Measurements from ENCODE around the gene PTPRD.

The PTPRD gene

GRCh38 chr9:8643896-8644295 lies 1968.9 kb downstream of the PTPRD start:
- DNase-seq (ENCODE audit: low spot score): no peak

DNA sequence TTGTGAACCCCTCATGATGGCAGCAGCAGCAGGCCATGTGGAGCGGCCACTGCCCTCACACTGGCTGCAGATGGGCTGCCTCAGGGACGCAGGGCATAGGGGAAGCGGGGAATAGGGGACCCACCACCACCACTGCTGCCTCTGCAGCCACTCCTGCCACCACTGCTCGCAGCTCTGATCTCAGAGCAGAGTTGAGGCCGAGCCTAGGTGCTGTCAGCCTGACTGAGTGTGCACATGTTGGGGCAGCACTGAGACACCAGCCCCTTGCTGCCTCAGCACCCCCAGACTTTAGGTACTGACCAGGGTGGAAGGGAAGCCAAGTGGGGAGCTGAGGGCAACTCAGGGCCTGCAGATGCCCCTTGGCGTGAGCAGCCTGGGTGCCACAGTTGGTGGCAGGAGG lies 1969.3 kb downstream of the PTPRD start:
- no peak for DNase-seq (ENCODE audit: low spot score)

DNA sequence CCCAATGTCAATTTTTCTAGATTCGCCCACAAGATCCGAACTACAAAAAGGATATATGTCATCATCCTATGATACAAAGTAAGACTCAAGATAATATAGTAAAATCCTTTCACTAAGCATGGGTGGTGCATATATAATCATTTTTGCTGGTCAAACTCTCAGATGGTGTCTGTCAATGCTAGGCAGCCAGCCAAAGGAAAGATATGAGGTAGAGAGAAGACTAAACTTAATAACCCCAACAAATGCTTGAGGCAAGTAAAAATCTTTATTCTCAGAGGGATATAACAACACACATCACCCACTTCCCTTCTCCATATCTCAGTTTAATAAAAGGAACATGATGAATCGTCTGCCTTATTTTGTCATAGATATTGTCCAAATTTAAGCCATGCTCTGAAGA lies 1972.0 kb downstream of the PTPRD start:
- no peak for DNase-seq (ENCODE audit: low spot score)

DNA sequence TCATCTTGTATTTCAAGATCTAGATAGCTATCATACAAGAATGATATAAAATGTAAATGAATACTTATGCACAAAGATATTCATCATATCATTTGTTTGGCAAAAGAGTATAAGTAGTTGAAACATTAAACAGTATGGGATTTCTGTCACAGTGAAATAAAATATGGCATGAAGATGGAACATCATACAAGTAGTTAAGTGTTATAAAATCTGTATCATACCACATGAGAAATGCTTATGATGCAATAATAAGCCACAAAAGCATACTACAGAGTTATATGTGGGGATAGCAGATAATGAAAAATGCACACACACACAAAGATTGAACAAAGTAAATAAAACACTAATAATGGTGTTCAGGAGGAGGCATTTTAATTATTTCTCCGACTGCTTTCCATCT lies 1975.2 kb downstream of the PTPRD start:
- no peak for DNase-seq (ENCODE audit: low spot score)

DNA sequence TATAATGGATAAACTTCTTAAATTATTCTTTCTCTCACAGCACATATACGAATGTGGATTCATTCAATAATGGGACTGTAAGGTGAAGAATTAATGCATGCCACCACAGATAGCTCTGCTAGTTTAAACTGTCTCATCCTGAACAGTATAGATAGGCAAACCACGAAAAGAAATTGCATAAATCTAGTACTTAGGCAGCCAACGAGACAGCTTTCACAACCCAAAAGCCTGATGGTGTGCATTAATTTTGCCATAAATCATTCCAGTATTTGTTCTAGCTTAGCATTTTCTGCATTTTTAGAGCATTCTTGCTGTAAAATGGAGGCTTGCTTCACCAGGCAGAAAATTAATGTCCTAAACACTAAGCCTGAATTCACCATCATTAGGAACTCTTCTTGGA lies 1979.0 kb downstream of the PTPRD start:
- no peak for DNase-seq (ENCODE audit: low spot score)

- DNase-seq (ENCODE audit: low spot score): no peak
Measured at GRCh38 chr9:8632493-8632892, 1980.3 kb downstream of the PTPRD start.

DNA sequence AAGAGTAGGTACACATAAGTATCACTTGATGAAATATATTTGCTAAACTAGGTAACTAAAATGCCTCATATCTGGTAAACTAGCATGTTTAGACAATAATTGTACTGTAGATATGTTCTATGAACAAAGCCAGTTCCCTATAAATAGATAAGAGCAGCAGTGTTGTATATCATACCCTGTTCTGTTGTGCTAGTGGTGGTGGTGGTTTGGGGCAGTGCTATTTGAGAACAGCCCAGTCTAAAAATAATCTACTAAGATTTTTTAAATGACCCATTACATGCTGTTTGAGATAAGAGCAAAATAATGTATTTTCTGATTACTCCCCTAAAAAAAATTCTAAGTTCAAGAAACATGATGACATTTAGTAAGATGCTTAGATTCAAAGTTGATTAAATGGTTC lies 1984.0 kb downstream of the PTPRD start:
- DNase-seq (ENCODE audit: low spot score): no peak

DNA sequence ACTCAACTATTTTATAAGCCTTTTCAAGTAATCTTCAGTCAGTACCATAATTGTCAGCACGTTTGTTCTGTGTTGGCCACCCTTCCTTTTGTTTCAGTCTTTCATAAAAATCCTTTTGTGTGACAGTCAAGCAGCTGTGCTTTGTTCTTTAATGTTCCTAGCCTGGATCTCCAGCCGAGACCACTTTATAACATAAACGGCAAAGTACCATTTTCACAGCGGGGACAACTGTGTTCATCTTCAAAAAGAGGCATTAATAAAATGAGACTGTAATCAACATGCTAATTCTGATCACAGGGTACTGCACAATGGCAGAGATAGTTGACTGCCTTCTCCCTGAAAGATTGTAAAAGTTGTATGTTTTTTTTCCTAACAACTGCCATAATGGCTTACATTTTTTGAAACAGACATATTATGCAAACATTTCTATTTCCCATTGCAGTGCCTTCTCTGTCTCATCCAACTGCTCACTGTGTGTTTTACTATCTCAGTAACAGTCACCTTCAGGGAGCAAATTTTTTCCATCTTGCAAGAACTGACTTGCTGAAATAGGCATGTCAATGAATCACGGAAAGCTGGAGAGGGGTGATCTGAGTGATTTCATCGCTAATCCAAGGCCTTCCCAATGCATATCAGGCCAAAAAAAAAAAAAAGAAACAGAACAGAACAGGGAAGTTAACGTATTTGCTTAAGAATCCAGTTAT lies 1984.7 kb downstream of the PTPRD start:
- DNase-seq (ENCODE audit: low spot score): no peak

DNA sequence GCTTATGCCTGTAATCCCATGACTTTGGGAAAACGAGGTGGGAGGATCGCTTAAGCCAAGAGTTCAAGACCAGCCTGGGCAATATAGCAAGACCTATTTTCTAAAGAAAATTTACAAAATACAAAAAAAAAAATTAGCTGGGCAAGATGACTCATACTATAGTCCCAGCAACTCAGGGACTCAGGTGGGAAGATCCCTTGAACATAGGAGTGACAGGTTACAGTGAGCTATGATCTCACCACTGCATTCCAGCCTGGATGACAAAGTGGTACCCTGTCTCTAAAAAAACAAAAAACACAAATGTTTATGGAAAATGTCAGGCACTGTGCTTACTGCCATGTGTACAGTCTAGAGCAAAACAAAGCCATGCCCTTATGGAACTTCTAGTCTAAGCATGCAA lies 1989.9 kb downstream of the PTPRD start:
- no peak for DNase-seq (ENCODE audit: low spot score)

GRCh38 chr9:8622222-8622802 lies 1990.5 kb downstream of the PTPRD start:
- no peak for DNase-seq (ENCODE audit: low spot score)

GRCh38 chr9:8621416-8621815 lies 1991.4 kb downstream of the PTPRD start:
- DNase-seq (ENCODE audit: low spot score): no peak

- DNase-seq (ENCODE audit: low spot score): no peak
Measured at GRCh38 chr9:8616414-8616813, 1996.4 kb downstream of the PTPRD start.

DNA sequence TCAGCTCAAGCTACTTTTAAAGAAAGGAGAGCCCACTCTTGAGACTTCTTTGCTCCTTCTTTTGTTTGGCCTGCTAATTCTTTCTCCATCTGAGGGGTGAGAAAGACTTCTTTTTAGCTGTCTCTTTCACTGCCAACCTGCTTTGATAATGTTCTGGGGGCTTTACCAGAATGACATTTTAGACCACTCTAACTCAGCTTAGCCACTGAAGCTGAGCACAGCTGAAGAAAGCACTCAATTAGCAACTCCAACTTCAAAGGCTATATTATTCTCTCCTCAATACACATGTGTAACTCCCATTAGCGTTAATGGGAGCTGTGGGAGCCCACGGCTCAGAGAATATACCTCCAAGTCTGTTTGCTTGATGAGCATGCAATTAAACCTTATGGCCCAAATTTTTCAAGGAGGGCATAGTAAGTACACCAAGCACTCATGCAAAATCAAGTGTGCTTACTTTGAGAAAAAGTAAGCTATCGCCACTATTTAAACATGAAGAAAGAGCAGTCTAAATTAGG lies 1997.8 kb downstream of the PTPRD start:
- DNase-seq (ENCODE audit: low spot score): no peak

- no peak for DNase-seq (ENCODE audit: low spot score)
Measured at GRCh38 chr9:8613346-8613825, 1999.4 kb downstream of the PTPRD start.

GRCh38 chr9:8611153-8611552 lies 2001.6 kb downstream of the PTPRD start:
- DNase-seq (ENCODE audit: low spot score): no peak

DNA sequence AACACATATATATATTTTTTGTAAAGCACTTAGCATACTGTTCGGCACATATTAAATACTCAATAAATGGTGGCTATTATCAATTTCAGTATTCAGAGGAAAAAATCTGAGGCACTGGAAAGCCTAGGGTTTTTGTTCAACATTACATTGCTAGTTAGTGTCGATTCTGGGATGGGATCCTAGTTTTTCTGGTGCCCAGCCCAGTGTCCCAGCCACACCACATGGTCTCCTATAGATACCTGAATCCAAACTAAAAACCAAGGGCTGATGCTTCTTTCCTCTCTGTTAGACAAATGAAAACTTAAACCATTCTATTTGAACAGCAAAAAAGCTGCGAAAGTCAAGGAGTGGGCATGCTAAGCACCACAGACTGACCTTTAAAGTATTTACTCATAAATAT lies 2002.5 kb downstream of the PTPRD start:
- DNase-seq (ENCODE audit: low spot score): no peak

- no peak for DNase-seq (ENCODE audit: low spot score)
Measured at GRCh38 chr9:8605096-8605495, 2007.7 kb downstream of the PTPRD start.

DNA sequence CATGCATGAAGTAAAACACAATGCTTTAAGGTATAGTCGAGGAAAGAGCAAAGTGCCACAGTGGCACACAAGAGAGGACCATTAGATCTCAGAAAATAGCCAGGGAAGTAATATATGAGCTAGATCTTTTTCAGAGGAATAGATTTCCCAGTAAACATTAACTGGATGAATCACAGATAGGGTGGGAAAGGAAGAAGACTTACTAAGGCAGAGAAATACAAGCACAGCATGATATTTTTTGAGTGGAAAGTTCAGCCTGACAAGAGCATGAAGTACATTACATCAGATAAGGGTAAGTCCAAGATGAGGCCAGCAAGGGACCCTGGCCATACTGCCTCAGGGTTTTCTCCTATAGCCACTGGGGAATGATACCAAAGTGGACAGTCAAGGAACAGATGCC lies 2008.6 kb downstream of the PTPRD start:
- no peak for DNase-seq (ENCODE audit: low spot score)

DNA sequence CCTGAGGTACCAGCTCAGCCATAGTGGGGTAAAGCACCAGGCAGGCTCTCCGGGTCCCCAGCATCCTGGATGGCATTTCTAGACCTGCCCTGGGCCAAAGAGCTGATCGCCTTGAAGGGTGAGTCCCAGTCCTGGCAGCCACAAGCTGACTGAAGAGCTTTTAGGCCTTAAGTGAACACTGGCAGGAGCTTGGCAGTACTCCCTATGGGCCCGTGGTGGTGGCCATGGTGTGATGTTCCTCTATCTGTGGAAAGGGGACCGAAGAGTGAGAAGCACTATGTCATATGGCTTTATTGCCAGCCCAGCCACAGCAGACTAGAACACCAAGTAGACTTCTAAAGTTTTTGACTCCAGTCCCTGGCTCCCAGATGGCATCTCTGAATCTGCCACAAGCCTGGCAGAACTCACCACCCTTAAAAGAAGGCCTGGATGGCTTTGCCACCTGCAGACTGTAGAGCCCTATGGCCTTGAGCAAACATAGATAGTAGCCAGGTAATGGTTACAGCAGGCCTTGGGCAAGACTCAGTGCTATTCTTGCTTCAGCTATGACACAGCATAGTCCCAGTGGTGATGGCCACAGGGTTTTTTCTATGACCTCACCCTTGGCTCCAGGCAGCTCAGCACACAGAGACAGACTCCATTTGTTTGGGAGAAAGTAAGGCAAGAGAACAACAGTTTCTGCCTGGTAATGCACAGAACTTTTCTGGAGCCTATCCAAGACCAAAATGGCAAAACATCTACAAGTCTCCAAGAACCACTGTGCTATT lies 2011.7 kb downstream of the PTPRD start:
- no peak for DNase-seq (ENCODE audit: low spot score)

DNA sequence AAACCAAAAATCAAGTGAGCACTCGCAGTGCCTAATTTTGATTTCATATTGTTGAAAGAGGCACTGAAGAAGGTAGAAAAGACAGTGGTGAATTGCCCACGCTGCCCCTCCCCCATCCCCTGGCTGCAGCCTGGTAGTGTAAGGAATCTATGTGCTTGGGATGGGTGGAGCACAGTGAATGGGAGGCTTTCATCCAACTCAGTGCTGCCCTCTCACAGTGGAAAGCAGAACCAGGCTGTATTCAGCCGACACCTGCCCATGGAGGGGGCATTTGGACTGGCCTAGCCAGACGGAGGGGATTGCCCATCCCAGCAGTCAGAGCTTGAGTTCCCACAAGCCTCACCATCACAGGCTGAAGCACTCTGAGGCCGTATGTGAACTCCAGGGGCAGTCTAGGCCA lies 2012.9 kb downstream of the PTPRD start:
- no peak for DNase-seq (ENCODE audit: low spot score)

DNA sequence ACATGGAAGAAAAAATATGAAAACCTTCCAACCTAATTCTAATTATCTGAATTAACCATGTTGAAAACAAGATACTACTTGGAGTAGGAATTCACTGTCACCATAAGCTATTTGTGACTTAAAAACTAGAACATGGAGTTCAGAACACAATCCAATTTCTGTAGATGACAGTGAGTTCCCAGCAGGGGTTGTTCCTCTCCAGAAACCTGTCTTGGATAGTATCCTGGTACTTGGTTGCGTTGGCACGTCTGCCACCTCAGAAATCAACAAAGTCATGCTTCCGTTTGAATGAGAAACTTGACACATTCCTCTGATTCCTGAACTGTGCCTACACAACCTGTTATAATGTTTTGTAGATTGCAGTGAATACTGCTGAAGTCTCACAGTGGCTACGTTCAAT lies 2023.3 kb downstream of the PTPRD start:
- DNase-seq (ENCODE audit: low spot score): no peak

DNA sequence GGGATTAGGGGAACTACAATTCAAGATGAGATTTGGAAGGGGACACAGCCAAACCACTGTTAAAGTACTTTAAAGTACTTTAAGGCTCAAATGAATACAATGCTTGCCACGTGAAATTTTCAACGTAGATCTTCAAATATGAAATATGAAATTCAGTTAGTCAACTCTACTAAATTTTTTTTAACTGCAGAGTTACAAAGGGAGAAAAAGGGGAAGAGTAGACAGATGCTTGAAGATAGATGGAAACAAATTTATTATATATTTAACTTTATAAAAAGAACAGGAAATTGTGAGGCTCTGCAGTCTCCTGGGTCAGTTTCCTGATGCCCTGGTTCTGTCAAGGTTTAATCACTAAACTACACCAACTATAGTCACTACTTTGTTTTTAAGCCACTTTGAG lies 2027.8 kb downstream of the PTPRD start:
- no peak for DNase-seq (ENCODE audit: low spot score)

DNA sequence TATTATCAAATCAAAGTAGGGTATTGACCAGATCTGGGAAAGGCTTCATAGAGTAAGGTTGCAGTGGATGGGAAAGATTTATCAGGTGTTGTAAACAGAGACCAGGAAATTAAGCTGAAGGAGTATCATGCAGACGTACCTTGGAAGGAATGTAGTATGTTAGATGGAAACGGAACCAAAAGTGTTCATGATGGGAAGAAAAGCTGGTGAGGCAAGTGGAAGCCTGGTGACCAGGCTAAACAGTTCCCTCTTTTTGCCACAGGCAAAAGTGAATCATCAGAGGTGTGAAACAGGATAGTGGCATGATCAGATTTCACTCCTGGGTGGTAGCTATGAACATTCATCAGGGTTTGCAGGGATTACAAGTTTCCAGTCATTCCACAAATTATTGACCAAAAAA lies 2033.1 kb downstream of the PTPRD start:
- DNase-seq (ENCODE audit: low spot score): no peak
